NOMO-1 treated with dmso at 0.1 percent for 144 hours (cell line): Measurements from ENCODE around the gene OAS3.

Experiments
- DNase-seq: peaks from one replicate; lab custom pipeline; 2025; ENCODE audit not compliant: unreplicated experiment; lab: John Stamatoyannopoulos, UW

Gene OAS3

DNA sequence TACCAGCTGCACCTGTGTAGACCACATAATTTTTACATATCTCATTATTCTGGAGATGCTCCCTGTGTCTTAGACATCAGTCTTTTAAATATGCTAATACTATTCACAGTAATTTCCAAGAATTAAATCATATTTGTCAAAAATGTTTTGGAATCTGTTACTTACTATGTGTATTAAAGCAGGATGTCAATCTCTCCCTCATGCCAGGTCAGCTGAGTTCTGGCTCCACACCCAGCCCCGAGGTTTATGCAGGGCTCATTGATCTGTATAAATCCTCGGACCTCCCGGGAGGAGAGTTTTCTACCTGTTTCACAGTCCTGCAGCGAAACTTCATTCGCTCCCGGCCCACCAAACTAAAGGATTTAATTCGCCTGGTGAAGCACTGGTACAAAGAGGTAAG, 67.9 kb downstream of the OAS3 start:
- DNase-seq: no peak

GRCh38 chr12:113006641-113007040, 68.4 kb downstream of the OAS3 start:
- no peak for DNase-seq

- DNase-seq: no peak
Measured at GRCh38 chr12:113007166-113007565, 68.9 kb downstream of the OAS3 start.

DNA sequence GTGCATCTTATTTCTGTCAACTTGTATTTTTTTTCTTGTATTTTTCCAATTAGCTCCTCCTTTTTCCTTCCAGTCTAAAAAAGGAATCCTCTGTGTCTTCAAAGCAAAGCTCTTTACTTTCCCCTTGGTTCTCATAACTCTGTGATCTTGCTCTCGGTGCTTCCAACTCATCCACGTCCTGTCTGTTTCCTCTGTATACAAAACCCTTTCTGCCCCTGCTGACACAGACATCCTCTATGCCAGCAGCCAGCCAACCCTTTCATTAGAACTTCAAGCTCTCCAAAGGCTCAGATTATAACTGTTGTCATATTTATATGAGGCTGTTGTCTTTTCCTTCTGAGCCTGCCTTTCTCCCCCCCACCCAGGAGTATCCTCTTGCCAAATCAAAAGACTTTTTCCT, 72.4 kb downstream of the OAS3 start:
- no peak for DNase-seq

GRCh38 chr12:113014565-113014964, 76.3 kb downstream of the OAS3 start:
- no peak for DNase-seq

- no peak for DNase-seq
Measured at GRCh38 chr12:113016796-113017195, 78.5 kb downstream of the OAS3 start.

DNA sequence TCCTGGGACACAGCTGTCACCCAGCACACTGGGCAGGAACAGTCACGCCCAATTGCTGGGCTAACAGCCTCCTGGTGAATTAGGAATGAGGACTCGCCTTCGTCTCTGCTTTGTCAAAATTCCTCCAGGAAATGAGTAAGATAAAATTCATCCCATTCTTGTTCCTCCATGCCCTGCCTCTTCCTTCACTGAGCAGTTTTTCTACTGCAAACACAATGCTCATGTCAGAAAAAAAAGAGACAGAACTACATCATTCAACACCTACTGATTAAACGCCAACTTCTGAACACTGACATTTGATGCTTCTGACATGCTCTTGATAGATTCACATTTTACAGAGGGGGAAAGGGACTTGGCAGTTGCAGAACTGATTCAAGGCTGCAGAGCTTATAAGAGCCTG, 80.8 kb downstream of the OAS3 start:
- DNase-seq: no peak

- DNase-seq: no peak
Measured at GRCh38 chr12:113021500-113021899, 83.2 kb downstream of the OAS3 start.
